H1 (cell line): Measurements from ENCODE around the gene ELFN1. TPM values are rescaled to one million over a fixed set of nuclear protein-coding genes. Genes with fewer than 3 reads are reported as not detected.

Source experiments
- ASH2L ChIP-seq: fragments of 200-600, 300-600 bp; sonication (generic); IDR thresholded peaks from one replicate; pipeline ENCODE4 v1.7.1; 2017; ENCODE audit warnings: low read length
- BACH1 ChIP-seq: IDR thresholded peaks from 2 replicates; pipeline ENCODE4 v1.6.1; 2012; ENCODE audit warnings: low read length, improper control_type of control experiment
- BCL11A ChIP-seq, 2 experiments: IDR thresholded peaks; one replicate each; pipeline ENCODE4 v1.6.1; 2011; ENCODE audit warnings: low read depth in 2 of 2, low read length in 2 of 2, mild to moderate bottlenecking in 2 of 2
- EP300 ChIP-seq, 2 experiments: IDR thresholded peaks; 1 replicate in 1 of 2; 2 replicates in 1 of 2; pipeline ENCODE4 v1.6.1; 2011 to 2012; ENCODE audit warnings: low read depth in 2 of 2, low read length in 2 of 2, mild to moderate bottlenecking in 2 of 2, borderline replicate concordance in 1 of 2, inconsistent platforms in 1 of 2, moderate library complexity in 1 of 2
- EZH2 ChIP-seq: fragments of 200-600 bp; sonication (generic); IDR thresholded peaks from 2 replicates; pipeline ENCODE4 v1.7.1; 2012; ENCODE audit warnings: low read depth, mild to moderate bottlenecking, moderate library complexity, low read length, inconsistent platforms; ENCODE audit not compliant: severe bottlenecking
- GABPA ChIP-seq: IDR thresholded peaks from 2 replicates; pipeline ENCODE4 v1.6.1; 2011; ENCODE audit warnings: mild to moderate bottlenecking, low read length, moderate library complexity, borderline replicate concordance; ENCODE audit not compliant: insufficient read depth
- GTF2F1 ChIP-seq: IDR thresholded peaks from 2 replicates; pipeline ENCODE4 v1.6.1; 2012; ENCODE audit warnings: low read depth, low read length, improper control_type of control experiment, borderline replicate concordance
- KDM5A ChIP-seq: fragments of 200-600 bp; IDR thresholded peaks from 2 replicates; pipeline ENCODE4 v1.7.1; 2012; ENCODE audit warnings: mild to moderate bottlenecking, low read length, inconsistent platforms, mixed read lengths
- PHF8 ChIP-seq: fragments of 200-600 bp; sonication (generic); conservative IDR thresholded peaks from 2 replicates; pipeline ENCODE4 v1.7.1; 2012; ENCODE audit warnings: low read depth, mild to moderate bottlenecking, inconsistent platforms, low read length, moderate library complexity
- POLR2A ChIP-seq, 2 experiments: IDR thresholded peaks; 1 replicate in 1 of 2; 2 replicates in 1 of 2; pipeline ENCODE4 v1.6.1; 2011; ENCODE audit warnings: low read depth in 2 of 2, low read length in 2 of 2, mild to moderate bottlenecking in 2 of 2; ENCODE audit errors: control extremely low read depth in 1 of 2
- RXRA ChIP-seq: IDR thresholded peaks from 2 replicates; pipeline ENCODE4 v1.6.1; 2011; ENCODE audit warnings: low read depth, mild to moderate bottlenecking, low read length, moderate library complexity; ENCODE audit not compliant: insufficient read depth
- TEAD4 ChIP-seq: IDR thresholded peaks from 2 replicates; pipeline ENCODE4 v1.6.1; 2012; ENCODE audit warnings: low read depth, low read length, inconsistent platforms, mixed read lengths
- polyA plus RNA-seq, 7 experiments: library from polyadenylated mRNA; depleted of rRNA in 3 of 7; stranded (reverse) in 5 of 7; unstranded in 2 of 7; fragments of >200 nt in 5 of 7; fragments of 200-250 nt in 2 of 7; gene quantifications; 1 replicate in 5 of 7; 2 replicates in 1 of 7; 4 replicates in 1 of 7; pipeline versions ENCODE4 v1.2.1 to v1.2.3, GENCODE V29; 2011 to 2013; ENCODE audit warnings: missing spikeins in 2 of 7, mixed read lengths in 2 of 7
- total RNA-seq: library from RNA; stranded (reverse); fragmentation: NEBNext Ultra II Directional; extraction: Animal tissue kit (Norgen Biotek cat#: 25700); gene quantifications from 2 replicates; pipeline ENCODE4 v1.2.1, GENCODE V29; 2021

The ELFN1 gene
- total and polyA plus RNA-seq, 2 of the 8 experiments (the other 6 are each of a cell fraction or from before 2014, with no cell fraction given), result 2.0 to 4.5 TPM

DNA sequence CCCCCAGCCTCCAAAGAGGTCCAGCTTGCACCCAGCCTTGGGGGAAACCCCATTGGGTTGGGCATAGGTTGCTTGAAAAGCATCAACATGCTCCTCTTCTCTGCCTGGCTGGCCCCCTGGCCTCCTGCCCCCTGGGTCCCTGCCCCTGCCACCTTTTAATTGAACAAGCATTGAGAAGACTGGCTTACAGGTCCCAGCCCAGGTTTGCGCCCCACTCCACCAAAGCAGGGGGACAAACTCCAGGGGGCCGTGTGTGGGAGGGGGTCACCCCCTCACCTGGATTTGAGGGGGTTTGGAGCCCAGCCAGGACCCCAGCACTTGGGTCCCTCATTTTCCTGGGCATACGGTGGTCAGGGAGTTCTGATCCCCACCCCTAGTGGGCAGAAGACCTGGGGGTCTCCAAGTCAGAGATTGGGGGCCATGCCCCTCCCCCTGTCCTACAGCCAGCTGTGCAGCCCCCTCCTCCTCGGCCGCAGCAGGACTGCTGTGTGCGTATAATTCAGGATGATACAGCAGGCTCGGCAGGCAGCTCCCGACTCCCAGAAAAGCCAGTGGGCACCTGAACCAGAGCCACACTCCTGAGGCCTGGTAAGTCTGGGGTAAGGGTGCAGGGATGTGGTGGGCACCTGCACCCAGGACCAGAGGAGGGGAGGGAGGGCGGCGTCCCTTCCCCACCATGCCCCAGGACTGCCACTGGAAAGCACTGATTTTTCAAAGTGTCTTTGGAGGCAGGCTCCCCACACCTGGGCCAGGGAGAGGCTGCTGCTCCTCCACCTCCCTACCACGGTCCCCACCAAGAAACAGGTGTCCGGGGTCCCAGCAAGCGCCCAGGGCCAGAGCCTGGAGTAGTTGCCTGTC is 1.7 kb downstream of the ELFN1 start (continued):
- TF ChIP-seq PHF8 (no peak), GTF2F1 (no peak), KDM5A (no peak), POLR2A (IDR thresholded peaks at IDR 0.05; ENCODE audit: control extremely low read depth in 1 of 2, low read depth in 2 of 2, low read length in 2 of 2) (no peak), RXRA (no peak), EP300 (IDR thresholded peaks at IDR 0.05; ENCODE audit: borderline replicate concordance in 1 of 2, low read depth in 2 of 2, low read length in 2 of 2) (no peak), GABPA (no peak), BCL11A (IDR thresholded peaks at IDR 0.05; ENCODE audit: low read depth in 2 of 2, low read length in 2 of 2) (no peak), TEAD4 (no peak), BACH1 (no peak), EZH2 (no peak), ASH2L (no peak)
